HepG2 (cell line): ENCODE measurements around the gene PCGF6. TPM values are rescaled to one million over a fixed set of nuclear protein-coding genes. Genes with fewer than 3 reads are reported as not detected.

ENCODE experiments used
- DNMT1 ChIP-seq: sonication (generic); formaldehyde crosslinking; IDR thresholded peaks from 2 replicates; pipeline ENCODE4 v1.5.1; 2020; ENCODE audit warnings: mild to moderate bottlenecking, missing genetic modification reagents
- ETV5 ChIP-seq: IDR thresholded peaks from 2 replicates; pipeline ENCODE4 v1.6.1; 2018; ENCODE audit warnings: missing biosample characterization, missing genetic modification reagents, inconsistent platforms, borderline replicate concordance
- EZH2 ChIP-seq: conservative IDR thresholded peaks from 2 replicates; pipeline ENCODE4 v1.6.1; 2012; ENCODE audit warnings: mild to moderate bottlenecking, low read depth, low read length, moderate library complexity
- NR2F6 ChIP-seq, 2 experiments: IDR thresholded peaks; 2 replicates each; pipeline ENCODE4 v1.6.1; 2016; ENCODE audit warnings: antibody characterized with exemption in 1 of 2, mild to moderate bottlenecking in 1 of 2
- RCOR2 ChIP-seq: IDR thresholded peaks from 2 replicates; pipeline ENCODE4 v1.6.1; 2016; ENCODE audit warnings: missing biosample characterization, missing genetic modification reagents
- SAFB2 ChIP-seq: sonication (generic); formaldehyde crosslinking; IDR thresholded peaks from 2 replicates; pipeline ENCODE4 v1.5.1; 2020; ENCODE audit warnings: missing genetic modification reagents, low read depth, mild to moderate bottlenecking, borderline replicate concordance
- SMARCE1 ChIP-seq: fragments of 450-650 bp; IDR thresholded peaks from 2 replicates; pipeline ENCODE4 v1.6.1; 2017; ENCODE audit warnings: borderline replicate concordance
- SOX13 ChIP-seq, 3 experiments: fragments of 450-650 bp in 1 of 3; sonication (generic) in 1 of 3; formaldehyde crosslinking in 1 of 3; IDR thresholded peaks in 2 of 3; conservative IDR thresholded peaks in 1 of 3; 2 replicates each; pipeline versions ENCODE4 v1.5.0 to v1.6.1; 2016 to 2020; ENCODE audit warnings: antibody characterized with exemption in 1 of 3, mild to moderate bottlenecking in 1 of 3, missing compliant biosample characterization in 1 of 3, missing genetic modification reagents in 1 of 3, moderate library complexity in 1 of 3
- SP1 ChIP-seq, 2 experiments: fragments of 450-650 bp in 1 of 2; sonication (generic) in 1 of 2; formaldehyde crosslinking in 1 of 2; IDR thresholded peaks; 2 replicates each; pipeline versions ENCODE4 v1.4.0 to v1.6.1; 2016 to 2020; ENCODE audit warnings: missing genetic modification reagents in 1 of 2
- TAF1 ChIP-seq: sonication (generic); formaldehyde crosslinking; IDR thresholded peaks from 2 replicates; pipeline ENCODE4 v1.4.0; 2020; ENCODE audit warnings: missing genetic modification reagents
- ZFP1 ChIP-seq: IDR thresholded peaks from 2 replicates; pipeline ENCODE4 v1.6.1; 2016
- ZNF17 ChIP-seq: sonication (generic); formaldehyde crosslinking; IDR thresholded peaks from 2 replicates; pipeline ENCODE4 v1.5.0; 2020; ENCODE audit warnings: mild to moderate bottlenecking, missing genetic modification reagents
- ZNF256 ChIP-seq: sonication (generic); formaldehyde crosslinking; conservative IDR thresholded peaks from 2 replicates; pipeline ENCODE4 v1.4.0; 2020; ENCODE audit warnings: missing genetic modification reagents
- ZNF292 ChIP-seq: sonication (generic); formaldehyde crosslinking; IDR thresholded peaks from 2 replicates; pipeline ENCODE4 v1.8.1; 2022; ENCODE audit warnings: mild to moderate bottlenecking, low read depth, missing genetic modification reagents, borderline replicate concordance
- ZNF557 ChIP-seq: sonication (generic); formaldehyde crosslinking; IDR thresholded peaks from 2 replicates; pipeline ENCODE4 v1.4.0; 2020; ENCODE audit warnings: missing genetic modification reagents
- ZNF558 ChIP-seq: sonication (generic); formaldehyde crosslinking; IDR thresholded peaks from 2 replicates; pipeline ENCODE4 v1.9.0; 2022; ENCODE audit warnings: mild to moderate bottlenecking, missing genetic modification reagents, borderline replicate concordance
- ZNF839 ChIP-seq: sonication (generic); formaldehyde crosslinking; IDR thresholded peaks from 2 replicates; pipeline ENCODE4 v1.4.0; 2020; ENCODE audit warnings: missing genetic modification reagents, mild to moderate bottlenecking, borderline replicate concordance
- ZSCAN31 ChIP-seq: sonication (generic); formaldehyde crosslinking; IDR thresholded peaks from 2 replicates; pipeline ENCODE4 v1.5.0; 2020; ENCODE audit warnings: low read depth, mild to moderate bottlenecking, missing genetic modification reagents
- polyA plus RNA-seq, 8 experiments: library from polyadenylated mRNA; depleted of rRNA in 3 of 8; stranded (reverse) in 7 of 8; unstranded in 1 of 8; fragments of >200 nt; fragmentation: Illumina TruSeq in 4 of 8; extraction: Trizol in 4 of 8; gene quantifications; 2 replicates each; pipeline versions ENCODE4 v1.2.1 to v1.2.3, GENCODE V29; 2011 to 2016; ENCODE audit warnings: low read depth in 4 of 8, missing spikeins in 1 of 8, mixed read lengths in 1 of 8; ENCODE audit not compliant: insufficient read depth in 1 of 8
- total RNA-seq, 5 experiments: library from RNA; depleted of rRNA; stranded (reverse); fragments of >200 nt; fragmentation: Illumina TruSeq; extraction: Trizol; gene quantifications; 2 replicates each; pipeline ENCODE4 v1.2.3, GENCODE V29; 2016; ENCODE audit warnings: low read depth in 1 of 5
- TF ChIP-seq, protein P1 (sequence below): sonication (generic); formaldehyde crosslinking; conservative IDR thresholded peaks from 2 replicates; pipeline ENCODE4 v1.8.0; 2022; ENCODE audit warnings: missing genetic modification reagents
- TF ChIP-seq, protein P2 (sequence below): IDR thresholded peaks from 2 replicates; pipeline ENCODE4 v1.6.1; 2018; ENCODE audit warnings: missing genetic modification reagents, mild to moderate bottlenecking, missing compliant biosample characterization
- TF ChIP-seq, protein P3 (sequence below): sonication (generic); formaldehyde crosslinking; IDR thresholded peaks from 2 replicates; pipeline ENCODE4 v1.5.0; 2020; ENCODE audit warnings: missing genetic modification reagents

PCGF6 gene
- total and polyA plus RNA-seq, 2 of the 13 experiments (the other 11 are each of a cell fraction or from before 2014, with no cell fraction given) = 5.2 to 19.4 TPM

DNA sequence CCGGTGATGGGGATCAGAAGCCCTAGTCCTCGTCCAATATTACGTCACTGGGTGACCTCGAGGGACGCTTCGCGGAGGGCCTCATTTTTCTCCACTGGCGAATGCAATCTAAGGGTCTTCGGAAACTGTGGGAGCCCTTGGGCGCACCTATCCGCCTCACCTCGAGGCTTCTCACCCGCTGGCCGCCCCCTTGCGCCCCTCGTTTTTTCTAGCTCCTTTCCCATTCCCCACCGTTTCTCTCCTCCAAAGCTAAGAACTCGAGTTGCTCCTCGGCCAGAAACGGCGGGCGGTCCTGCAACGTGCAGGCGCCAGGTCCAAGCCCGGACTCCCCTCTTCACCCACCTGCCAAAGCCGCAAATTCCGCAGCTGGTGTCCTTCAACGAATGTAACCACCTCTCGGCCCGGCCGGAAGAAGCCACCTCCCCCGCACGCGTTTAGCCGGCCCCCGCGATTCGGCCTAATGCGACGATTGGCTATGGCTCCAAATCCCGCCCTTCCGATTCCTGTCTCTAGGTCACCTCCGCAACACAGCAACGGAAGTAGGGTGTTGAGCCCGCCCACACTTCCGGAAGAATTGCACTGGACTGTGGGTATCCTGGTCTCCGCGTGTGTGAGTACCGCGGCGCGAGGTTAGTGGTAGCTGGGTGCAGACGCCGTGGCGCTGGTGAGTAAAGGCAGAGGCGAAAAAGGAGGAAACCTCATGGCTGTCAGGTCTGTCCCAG, 45.3 kb upstream of the PCGF6 start, which contains the start of the genes ATP5MK and PDCD11 (continued):
- TF ChIP-seq RCOR2 (CRISPR knock-in tag) (no peak), ZNF17 (CRISPR knock-in tag) (no peak), ZFP1 (CRISPR knock-in tag) (no peak), ZNF557 (CRISPR knock-in tag) (0 out of 2 replicates have a peak, but pooled peaks have one; percentile 58), TAF1 (CRISPR knock-in tag) (peak; percentile 91), ZNF558 (CRISPR knock-in tag) (no peak), ZNF292 (peak; percentile 37; the same call in 1 of the 2 replicates), ZNF839 (CRISPR knock-in tag) (0 out of 2 replicates have a peak, but pooled peaks have one; percentile 28), ZSCAN31 (no peak), SOX13 (IDR thresholded peaks at IDR 0.05) (no peak), SOX13 (CRISPR knock-in tag; conservative IDR thresholded peaks at IDR 0.05 in 1 of 2, IDR thresholded peaks at IDR 0.05 in 1 of 2) (peak in 1 of 2 experiments; percentile 5; a peak in 2 of 4 replicates), ZNF256 (CRISPR knock-in tag) (no peak), DNMT1 (0 out of 2 replicates have a peak, but pooled peaks have one; percentile 73), SAFB2 (CRISPR knock-in tag) (peak; percentile 84; the same call in 1 of the 2 replicates), EZH2 (no peak), ETV5 (CRISPR knock-in tag) (peak; percentile 88), SMARCE1 (no peak), NR2F6 (IDR thresholded peaks at IDR 0.05) (no peak), NR2F6 (CRISPR knock-in tag; IDR thresholded peaks at IDR 0.05) (no peak), SP1 (IDR thresholded peaks at IDR 0.05) (no peak), SP1 (CRISPR knock-in tag; IDR thresholded peaks at IDR 0.05) (peak; percentile 56)
- TF ChIP-seq, protein P1, sequence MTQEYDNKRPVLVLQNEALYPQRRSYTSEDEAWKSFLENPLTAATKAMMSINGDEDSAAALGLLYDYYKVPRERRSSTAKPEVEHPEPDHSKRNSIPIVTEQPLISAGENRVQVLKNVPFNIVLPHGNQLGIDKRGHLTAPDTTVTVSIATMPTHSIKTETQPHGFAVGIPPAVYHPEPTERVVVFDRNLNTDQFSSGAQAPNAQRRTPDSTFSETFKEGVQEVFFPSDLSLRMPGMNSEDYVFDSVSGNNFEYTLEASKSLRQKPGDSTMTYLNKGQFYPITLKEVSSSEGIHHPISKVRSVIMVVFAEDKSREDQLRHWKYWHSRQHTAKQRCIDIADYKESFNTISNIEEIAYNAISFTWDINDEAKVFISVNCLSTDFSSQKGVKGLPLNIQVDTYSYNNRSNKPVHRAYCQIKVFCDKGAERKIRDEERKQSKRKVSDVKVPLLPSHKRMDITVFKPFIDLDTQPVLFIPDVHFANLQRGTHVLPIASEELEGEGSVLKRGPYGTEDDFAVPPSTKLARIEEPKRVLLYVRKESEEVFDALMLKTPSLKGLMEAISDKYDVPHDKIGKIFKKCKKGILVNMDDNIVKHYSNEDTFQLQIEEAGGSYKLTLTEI (CRISPR knock-in tag) = no peak
- TF ChIP-seq, protein P2, sequence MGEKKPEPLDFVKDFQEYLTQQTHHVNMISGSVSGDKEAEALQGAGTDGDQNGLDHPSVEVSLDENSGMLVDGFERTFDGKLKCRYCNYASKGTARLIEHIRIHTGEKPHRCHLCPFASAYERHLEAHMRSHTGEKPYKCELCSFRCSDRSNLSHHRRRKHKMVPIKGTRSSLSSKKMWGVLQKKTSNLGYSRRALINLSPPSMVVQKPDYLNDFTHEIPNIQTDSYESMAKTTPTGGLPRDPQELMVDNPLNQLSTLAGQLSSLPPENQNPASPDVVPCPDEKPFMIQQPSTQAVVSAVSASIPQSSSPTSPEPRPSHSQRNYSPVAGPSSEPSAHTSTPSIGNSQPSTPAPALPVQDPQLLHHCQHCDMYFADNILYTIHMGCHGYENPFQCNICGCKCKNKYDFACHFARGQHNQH = peak; percentile 83
- TF ChIP-seq, protein P3, sequence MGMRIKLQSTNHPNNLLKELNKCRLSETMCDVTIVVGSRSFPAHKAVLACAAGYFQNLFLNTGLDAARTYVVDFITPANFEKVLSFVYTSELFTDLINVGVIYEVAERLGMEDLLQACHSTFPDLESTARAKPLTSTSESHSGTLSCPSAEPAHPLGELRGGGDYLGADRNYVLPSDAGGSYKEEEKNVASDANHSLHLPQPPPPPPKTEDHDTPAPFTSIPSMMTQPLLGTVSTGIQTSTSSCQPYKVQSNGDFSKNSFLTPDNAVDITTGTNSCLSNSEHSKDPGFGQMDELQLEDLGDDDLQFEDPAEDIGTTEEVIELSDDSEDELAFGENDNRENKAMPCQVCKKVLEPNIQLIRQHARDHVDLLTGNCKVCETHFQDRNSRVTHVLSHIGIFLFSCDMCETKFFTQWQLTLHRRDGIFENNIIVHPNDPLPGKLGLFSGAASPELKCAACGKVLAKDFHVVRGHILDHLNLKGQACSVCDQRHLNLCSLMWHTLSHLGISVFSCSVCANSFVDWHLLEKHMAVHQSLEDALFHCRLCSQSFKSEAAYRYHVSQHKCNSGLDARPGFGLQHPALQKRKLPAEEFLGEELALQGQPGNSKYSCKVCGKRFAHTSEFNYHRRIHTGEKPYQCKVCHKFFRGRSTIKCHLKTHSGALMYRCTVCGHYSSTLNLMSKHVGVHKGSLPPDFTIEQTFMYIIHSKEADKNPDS (CRISPR knock-in tag) = 0 out of 2 replicates have a peak, but pooled peaks have one; percentile 76
